Right lobe of liver (tissue), 4 donors: ENCODE data around the gene DDX51.

Experiments
- POLR2A ChIP-seq: fragments of 450-650 bp; IDR thresholded peaks from one replicate; pipeline ENCODE4 v1.6.1; 2017; ENCODE audit warnings: antibody characterized with exemption, mild to moderate bottlenecking
- TF ChIP-seq, protein P1 (sequence below), 4 donors: fragments of 200-600 bp in 3 of 4; fragments of 450-650 bp in 1 of 4; IDR thresholded peaks; one replicate each; pipeline versions ENCODE4 v1.5.1 to v1.8.0; 2016 to 2022; ENCODE audit warnings: antibody characterized with exemption in 4 of 4, mild to moderate bottlenecking in 2 of 4
- donor health status: DM: no; HTN: no; CAD: no.
- donor health status: DM: no; HTN: no; CAD: no.
- donor health status: DM: no; HTN: yes; CAD: no.

DNA sequence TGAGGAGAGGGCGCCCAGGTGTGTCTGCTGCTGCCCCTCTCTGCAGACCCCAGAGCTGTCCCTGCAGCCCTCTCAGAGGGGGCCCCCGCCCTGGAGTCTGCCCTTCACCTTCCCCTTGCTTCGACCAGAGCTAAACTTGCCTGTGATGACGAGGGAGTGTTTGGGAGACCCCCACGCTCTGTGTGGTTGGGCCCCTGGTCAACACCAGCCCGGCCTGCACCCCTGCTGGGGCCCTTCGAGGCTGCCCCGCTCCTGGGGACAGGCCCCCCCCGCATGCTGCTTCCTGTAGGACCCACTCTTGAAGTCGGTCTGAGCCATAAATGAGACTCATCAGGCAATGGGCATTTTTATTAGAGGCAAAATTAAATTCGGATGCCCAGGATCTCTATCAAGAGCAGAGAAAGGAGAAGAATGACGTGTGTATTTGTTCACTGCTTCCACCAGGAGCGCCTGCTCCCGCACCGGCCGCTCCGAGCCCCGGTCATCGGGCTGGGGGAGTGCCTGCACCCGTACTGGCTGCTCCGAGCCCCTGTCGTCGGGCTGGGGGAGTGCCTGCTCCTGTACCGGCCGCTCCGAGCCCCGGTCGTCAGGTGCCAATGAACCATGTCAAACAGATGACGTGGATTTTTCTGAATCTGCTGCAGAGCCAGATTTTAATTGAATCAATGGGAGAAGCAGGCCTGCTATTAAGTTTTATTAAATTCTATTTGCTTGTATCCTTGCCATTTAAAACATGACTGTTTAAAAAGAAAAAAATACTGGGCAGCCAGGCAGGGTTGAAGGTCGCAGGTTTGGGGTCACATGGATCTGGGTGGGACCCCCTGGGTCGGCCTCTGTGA, 47.8 kb upstream of the DDX51 start:
- TF ChIP-seq, protein P1, sequence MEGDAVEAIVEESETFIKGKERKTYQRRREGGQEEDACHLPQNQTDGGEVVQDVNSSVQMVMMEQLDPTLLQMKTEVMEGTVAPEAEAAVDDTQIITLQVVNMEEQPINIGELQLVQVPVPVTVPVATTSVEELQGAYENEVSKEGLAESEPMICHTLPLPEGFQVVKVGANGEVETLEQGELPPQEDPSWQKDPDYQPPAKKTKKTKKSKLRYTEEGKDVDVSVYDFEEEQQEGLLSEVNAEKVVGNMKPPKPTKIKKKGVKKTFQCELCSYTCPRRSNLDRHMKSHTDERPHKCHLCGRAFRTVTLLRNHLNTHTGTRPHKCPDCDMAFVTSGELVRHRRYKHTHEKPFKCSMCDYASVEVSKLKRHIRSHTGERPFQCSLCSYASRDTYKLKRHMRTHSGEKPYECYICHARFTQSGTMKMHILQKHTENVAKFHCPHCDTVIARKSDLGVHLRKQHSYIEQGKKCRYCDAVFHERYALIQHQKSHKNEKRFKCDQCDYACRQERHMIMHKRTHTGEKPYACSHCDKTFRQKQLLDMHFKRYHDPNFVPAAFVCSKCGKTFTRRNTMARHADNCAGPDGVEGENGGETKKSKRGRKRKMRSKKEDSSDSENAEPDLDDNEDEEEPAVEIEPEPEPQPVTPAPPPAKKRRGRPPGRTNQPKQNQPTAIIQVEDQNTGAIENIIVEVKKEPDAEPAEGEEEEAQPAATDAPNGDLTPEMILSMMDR (IDR thresholded peaks at IDR 0.05), result no peak
- TF ChIP-seq POLR2A, result no peak
